ENCODE results near the gene EXT2.

GRCh38 chr11:44192017-44192385 lies 96.5 kb downstream of the EXT2 start:
- TF ChIP-seq, protein P1, sequence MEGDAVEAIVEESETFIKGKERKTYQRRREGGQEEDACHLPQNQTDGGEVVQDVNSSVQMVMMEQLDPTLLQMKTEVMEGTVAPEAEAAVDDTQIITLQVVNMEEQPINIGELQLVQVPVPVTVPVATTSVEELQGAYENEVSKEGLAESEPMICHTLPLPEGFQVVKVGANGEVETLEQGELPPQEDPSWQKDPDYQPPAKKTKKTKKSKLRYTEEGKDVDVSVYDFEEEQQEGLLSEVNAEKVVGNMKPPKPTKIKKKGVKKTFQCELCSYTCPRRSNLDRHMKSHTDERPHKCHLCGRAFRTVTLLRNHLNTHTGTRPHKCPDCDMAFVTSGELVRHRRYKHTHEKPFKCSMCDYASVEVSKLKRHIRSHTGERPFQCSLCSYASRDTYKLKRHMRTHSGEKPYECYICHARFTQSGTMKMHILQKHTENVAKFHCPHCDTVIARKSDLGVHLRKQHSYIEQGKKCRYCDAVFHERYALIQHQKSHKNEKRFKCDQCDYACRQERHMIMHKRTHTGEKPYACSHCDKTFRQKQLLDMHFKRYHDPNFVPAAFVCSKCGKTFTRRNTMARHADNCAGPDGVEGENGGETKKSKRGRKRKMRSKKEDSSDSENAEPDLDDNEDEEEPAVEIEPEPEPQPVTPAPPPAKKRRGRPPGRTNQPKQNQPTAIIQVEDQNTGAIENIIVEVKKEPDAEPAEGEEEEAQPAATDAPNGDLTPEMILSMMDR (IDR thresholded peaks at IDR 0.05), result no peak
- TF ChIP-seq POLR2A (IDR thresholded peaks at IDR 0.05), result no peak
